ENCODE data around the gene GOLGB1.
A peak's percentile ranks its signal among the peaks of the same experiment; 100 is the strongest.
"Not testable (repeated sequence)": the region's sequence is repeated elsewhere in the genome, so short reads cannot be mapped to it uniquely, and the experiment has no call there.

Gene GOLGB1

DNA sequence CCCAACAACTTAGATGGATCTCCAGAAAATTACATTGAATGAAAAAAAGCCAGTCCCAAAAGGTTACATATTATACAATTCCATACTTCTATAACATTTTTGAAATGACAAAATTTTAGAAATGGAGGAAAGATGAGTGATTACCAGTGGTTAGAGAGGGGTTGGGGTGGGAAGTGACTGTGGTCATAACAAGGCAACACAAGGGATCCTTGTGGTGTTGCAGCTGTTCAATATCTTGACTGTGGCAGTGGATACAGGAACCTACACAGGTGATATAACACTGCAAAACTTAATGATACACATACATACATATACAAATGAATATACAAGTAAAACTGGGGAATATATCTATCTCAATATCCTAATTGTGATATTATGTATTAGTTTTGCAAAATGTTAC lies 9.6 kb downstream of the GOLGB1 start:
- DNase-seq, result peak; percentile 15

GRCh38 chr3:121737644-121738043 lies 11.9 kb downstream of the GOLGB1 start:
- no peak for DNase-seq

DNA sequence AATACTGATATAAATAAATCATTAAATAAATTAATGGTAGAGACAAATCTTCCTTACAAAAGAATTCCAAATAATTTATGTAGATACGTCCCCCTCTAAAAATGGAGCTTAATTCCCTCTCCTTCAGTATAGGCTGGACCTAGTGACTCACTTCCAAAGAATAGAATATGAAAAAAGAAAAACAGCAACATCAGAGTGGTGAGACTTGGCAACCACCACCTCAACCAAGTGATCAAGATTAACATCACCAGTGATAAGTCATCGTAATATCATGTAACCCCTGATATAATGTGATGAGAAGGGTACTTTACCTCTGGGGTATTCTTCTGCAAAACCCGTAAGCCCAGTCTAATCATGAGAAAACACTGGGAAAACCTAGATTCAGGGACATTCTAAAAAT lies 13.4 kb downstream of the GOLGB1 start:
- no peak for DNase-seq

- DNase-seq, result no peak
Measured at GRCh38 chr3:121735047-121735696, 14.4 kb downstream of the GOLGB1 start.

- no peak for DNase-seq
Measured at GRCh38 chr3:121730940-121731687, 18.4 kb downstream of the GOLGB1 start.

DNA sequence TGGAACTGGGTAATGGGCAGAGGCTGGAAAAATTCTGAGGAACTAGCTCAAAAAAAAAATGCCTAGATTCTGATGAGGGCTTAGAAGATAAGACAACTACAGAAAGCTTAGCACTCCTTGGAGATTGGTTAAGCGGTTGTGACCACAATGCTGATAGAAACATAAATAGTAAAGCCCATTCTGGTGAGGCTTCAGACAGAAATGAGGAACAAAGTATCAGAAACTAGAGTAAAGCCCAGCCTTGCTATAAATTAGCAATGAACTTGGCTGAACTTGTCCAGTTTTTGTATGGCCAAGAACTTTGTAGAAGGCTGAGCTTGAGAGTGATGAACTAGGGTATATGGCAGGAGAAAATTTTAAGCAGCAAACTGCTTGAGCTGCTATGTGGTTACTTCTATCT lies 25.4 kb downstream of the GOLGB1 start:
- peak; percentile 12 for DNase-seq

GRCh38 chr3:121723485-121723884 lies 26.1 kb downstream of the GOLGB1 start:
- DNase-seq, result no peak

DNA sequence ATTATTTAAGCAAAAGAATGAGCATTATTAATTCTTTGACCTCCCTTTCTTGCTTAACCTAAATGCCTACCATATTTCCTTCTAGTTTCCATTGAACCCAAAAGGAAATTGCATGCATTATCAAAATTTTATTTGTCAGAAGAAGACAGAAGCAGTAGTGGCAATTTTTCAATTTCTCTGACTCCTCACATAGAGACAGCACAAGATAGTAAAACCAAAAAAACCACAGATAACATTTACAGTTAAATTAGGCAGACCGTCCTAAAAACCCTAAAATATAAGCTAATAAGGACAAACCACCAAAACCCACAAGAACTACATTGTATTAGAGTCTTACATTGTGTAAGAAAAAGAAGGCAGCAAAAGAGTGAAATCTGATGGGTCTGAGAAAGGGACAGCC lies 27.1 kb downstream of the GOLGB1 start:
- DNase-seq, result no peak

- no peak for DNase-seq
Measured at GRCh38 chr3:121720163-121720562, 29.4 kb downstream of the GOLGB1 start.

DNA sequence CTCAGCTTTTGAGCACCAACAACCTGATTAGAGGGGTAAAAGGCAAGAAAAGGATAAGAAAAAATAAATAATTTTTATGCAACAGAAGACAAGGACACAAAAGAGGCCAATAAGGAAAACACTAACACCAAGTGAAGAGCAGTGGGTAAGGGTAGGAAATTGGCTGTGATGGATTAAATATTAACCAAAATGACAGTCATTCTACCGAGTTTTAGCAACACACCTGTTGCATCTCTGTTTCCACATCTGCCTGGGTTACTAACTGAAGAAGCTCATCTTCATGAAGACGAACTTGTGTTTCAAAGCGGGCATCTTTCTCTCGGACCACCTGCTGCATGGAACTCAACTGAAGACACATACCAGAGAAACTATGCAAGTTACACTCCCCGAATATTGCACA lies 30.1 kb downstream of the GOLGB1 start:
- no peak for DNase-seq

- DNase-seq, result no peak
Measured at GRCh38 chr3:121718205-121718846, 31.2 kb downstream of the GOLGB1 start.

DNA sequence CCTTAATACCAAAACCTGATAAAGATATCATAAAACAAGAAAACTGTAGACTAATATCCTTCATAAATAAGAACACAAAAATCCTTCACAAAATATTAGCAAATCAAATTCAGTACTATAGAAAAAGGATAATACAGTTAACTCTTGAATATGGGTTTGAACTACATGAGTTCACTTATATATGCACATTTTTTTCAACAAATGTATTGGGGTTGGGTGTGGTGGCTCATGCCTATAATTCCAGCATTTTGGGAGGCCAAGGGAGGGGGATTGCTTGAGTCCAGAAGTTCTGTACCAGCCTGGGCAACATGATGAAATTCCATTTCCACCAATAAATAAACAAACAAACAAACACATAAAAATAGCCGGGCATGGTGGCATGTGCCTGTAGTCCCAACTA lies 39.2 kb downstream of the GOLGB1 start:
- DNase-seq, result no peak

DNA sequence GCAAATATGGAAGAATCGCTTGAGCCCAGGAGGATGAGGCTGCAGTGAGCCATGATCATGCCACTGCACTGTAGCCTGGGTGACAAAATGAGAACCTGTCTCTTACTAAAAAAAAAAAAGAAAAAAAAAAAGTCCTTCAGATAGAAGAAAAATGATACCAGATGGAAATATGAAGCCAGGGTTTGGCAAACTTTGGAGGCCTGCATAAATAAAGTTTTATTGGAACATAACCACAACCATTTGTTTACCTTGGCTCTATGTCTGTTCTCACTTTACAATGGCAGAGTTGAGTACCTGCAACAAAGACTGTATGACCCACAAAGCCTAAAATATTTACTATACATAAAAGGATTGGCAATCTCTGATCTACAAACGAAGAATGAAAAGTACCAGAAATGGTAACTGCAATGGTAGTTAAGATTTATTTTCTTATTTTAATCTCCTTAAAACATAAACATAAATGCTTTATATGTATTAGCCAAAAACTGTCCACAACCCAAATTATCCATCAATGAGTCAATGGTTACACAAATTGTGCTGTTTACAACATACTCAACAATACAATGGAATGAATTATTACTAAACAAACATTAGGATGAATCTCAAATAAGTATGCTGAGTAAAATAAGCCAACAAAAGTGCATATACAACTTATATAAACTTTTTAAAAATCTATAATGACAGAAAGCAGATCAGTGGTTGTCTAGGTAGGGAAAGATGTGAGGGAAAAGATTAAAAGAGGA lies 41.8 kb downstream of the GOLGB1 start:
- no peak for DNase-seq

GRCh38 chr3:121705541-121705940 lies 44.0 kb downstream of the GOLGB1 start:
- DNase-seq, result no peak

DNA sequence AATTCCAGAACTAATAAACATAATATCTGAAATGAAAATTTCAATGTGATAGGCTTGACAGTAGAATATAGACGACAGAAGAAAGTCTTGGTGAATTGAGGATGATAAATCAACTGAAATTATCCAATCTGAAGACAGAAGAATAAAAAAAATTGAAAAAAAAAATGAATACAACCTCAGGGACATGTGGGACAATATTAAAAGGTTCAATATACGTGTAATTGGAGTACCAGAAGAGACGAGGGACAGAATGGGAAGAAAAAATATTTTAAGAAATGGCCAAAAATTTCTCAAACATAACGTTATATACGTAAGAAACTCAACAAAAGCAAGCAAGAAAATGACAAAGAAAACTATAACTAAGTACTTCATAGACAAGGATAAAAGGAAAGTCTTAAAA lies 45.6 kb downstream of the GOLGB1 start:
- no peak for DNase-seq

GRCh38 chr3:121698901-121699300 lies 50.6 kb downstream of the GOLGB1 start:
- no peak for DNase-seq

GRCh38 chr3:121698476-121698875 lies 51.1 kb downstream of the GOLGB1 start:
- no peak for DNase-seq

DNA sequence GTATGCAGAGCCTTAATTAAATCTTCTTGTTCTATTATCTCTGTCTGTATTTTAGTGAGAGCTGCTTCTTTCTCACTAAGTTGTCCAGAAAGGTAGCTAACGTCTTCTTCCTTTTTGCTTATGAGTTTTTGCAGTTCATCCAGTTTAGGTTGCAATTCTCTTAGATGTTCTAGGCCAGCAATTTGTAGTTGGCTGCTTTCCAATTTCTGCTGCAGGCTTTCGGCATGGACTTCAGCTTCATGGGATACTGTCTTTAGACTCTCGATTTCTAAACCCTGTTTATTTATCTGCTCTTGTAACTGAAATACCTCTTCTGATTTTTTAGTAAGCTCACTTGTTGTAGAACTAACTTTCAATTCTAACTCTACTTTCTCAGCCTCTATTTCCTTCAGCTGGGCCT lies 53.4 kb downstream of the GOLGB1 start:
- DNase-seq, result no peak

- DNase-seq, result no peak
Measured at GRCh38 chr3:121692010-121692699, 57.4 kb downstream of the GOLGB1 start.

DNA sequence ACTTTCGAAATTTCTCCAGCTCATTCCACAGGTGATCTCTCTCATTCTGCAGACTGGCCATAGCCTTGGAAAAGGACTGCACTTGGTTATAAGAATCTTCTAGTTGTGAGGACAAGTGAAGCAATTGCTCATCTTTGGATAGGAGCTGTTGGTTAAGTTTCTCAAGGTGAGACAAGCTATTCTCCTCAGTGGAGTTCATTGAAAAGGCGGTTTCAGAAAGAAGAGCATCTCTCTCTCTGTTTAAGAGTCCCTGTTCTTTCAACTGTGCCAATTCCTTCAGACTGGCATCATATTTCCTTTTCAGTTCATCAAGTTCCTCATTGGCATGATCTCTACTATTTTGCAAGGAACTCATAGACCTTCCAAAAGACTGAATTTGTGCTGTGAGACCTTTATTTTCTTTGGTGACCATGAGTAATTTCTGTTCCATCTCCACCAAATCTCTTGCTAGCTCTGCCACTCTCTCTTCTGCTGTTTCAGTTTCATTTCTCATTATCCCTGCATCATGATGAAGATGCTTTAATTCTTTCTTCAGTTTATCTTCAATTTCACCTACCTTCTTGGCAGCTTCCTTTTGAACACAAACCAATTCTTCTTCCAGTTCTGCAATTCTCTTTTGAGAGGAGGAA lies 58.6 kb downstream of the GOLGB1 start:
- no peak for DNase-seq

DNA sequence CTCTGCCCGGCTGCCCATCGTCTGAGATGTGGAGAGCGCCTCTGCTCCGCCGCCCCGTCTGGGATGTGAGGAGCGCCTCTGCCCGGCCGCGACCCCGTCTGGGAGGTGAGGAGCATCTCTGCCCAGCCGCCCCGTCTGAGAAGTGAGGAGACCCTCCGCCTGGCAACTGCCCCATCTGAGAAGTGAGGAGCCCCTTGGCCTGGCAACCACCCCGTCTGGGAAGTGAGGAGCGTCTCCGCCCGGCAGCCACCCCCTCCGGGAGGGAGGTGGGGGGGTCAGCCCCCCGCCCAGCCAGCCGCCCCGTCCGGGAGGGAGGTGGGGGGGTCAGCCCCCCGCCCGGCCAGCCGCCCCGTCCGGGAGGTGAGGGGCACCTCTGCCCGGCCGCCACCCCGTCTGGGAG lies 60.8 kb downstream of the GOLGB1 start:
- not testable (repeated sequence) for DNase-seq

GRCh38 chr3:121681792-121682191 lies 67.7 kb downstream of the GOLGB1 start:
- DNase-seq, result no peak

All from GF-D8 (cell line).